Non-pigmented ciliary epithelial cell (primary cell): ENCODE measurements around the gene CISTR.
A peak's percentile ranks its signal among the peaks of the same experiment; 100 is the strongest.
"Not testable (repeated sequence)": the region's sequence is repeated elsewhere in the genome, so short reads cannot be mapped to it uniquely, and the experiment has no call there.

Experiments
- DNase-seq: peaks from one replicate; pipeline ENCODE4 v3.0.0-alpha.2; 2010; ENCODE audit warnings: low read depth

CISTR gene

DNA sequence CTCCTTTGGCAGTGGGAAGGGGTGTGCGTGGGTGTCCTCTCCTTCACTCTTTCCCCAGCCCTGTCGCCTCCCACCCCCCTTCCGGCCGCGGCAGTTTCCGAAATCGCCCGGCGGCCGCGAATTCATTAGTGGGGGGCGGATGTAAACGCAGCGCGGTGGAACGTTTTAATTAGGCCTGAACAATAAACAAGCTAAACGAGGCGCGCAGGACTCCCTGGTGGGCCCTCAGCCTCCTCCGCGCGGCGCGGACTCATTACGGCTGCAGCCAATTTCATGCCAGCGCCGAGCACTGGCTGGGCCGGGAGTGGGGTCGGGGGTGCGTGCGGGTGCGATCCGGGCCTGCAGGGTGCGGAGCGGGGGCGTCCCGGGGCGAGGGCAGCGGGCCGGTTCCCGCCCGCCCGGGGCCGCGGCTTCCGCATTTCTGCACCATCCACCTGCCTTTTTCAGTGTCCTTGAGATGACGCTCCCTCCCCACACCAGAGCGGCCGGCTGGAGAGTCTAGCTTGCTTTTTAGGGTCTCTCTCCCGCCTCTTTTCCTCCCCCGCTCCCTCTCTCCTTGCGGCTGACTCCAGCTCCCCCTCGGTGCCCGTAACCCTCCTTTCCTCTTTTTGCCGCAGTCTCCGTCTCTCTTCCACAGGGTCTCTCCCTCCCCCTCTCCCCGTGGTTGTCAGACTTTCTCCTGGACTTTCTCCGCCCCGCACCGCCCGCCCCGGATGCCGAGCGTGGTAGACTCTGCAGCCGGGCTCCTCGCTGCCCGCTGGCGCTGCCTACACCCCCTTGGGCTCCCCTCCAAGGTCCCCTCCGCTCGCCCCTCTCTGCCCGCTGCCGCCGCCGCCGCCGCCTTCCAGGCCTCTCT, at the start of gene CISTR:
TSS of gene CISTR (minus strand) at position 644 of the 856 bp plus-strand sequence.
- DNase-seq, result no peak

DNA sequence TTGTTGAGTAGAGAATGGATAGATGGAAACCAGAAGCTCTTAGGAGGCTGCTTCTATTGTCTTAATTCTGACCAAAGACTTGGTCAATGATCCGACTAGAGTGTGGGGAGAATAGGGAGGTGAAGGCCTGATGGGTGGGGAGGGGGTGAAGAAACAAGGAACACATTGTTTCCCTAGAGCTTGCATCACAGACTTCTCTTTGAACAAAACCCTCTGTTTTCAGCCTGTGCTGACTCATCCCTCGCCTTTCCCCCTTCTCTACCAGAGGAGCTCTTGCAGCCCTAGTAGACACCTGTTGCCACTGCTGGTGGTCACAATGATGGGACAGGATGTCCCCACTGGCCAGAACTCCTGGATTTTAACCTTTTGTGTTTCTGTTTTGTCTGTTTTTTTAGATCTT, 46.8 kb upstream of the CISTR start:
- no peak for DNase-seq

DNA sequence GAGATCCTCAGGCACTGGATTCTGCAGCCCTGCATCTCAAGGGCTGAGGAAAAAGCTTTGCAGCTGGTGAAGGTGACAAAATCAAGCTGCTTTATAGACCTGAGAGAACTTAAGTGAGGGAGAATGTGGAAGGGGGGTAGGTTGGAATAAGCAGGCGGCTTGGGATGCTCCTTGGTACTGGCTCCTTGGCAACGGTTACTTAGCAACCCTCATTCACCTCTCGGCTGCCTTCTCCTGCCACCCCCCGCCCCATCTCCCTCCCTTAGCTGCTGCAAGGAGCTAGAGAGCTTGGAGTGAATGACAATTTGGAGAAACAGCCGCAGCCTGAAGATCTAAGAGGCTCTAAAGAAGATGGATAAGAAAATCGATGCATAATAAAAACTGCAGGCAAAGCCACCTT, 44.1 kb upstream of the CISTR start:
- no peak for DNase-seq

DNA sequence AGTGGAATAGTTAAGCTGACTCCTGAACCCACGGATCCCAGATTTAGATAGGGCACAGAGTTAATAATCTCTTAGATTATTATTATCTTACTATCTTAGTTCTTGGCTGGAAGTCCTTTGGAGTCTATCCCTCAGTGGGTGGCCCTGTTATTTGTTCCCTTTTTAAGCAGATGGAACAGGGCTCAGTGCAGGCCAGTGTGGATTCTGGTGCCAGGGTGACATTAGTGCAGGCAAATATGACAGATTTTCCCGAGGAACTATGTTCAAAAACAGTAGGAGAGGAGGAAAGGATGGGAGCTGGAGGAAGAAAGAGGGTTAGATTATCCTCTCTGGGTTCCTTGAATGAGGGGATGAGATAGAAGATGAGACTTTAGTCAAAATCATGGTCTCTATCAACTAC, 41.4 kb upstream of the CISTR start:
- no peak for DNase-seq

DNA sequence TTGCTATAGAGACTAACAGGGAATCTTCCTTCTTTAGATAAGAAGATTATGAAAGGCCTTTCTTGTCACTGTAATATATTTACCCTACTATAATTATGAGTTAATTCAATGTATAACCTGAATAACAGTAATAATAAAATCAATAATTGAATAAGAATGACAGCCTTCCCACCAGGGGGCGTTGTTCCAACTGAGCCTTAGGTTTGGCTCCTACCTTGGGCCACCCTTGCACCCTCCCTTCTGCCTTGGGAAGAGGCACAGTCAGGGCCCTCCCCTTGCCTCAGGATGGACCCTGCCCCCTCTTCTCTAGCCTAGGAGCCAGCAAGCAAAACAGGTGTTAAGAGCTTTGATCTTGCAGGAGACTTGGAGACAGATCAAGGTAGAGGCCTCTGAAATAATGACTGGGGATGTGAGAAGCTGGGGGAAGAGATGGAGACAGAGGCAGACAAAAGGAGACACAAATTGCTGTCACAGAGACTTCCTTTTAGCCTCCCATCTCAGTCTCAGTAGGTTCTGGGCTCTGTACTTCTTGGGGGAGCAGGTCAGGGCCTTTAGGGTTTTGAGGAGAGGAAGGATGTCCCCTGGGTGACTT, 40.1 kb upstream of the CISTR start:
- no peak for DNase-seq

DNA sequence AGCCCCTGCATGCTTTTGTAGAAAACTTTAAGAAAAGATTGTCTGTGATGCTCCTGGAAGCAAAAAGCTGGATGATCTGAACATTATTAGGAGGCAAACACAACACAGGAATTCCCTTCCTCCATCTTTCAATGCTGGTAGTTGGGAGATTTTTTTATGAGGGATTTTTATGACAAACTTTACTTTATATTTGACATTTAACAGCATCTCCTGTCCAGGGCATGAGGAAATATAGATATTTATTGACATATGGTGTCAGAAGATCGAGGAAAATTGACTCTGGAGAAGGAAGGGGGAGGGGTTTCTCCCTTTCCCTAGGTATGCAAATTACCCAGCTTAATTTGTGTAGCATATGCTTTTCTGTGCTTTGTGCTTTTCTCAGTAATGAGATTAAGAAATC, 37.8 kb upstream of the CISTR start:
- DNase-seq, result no peak

DNA sequence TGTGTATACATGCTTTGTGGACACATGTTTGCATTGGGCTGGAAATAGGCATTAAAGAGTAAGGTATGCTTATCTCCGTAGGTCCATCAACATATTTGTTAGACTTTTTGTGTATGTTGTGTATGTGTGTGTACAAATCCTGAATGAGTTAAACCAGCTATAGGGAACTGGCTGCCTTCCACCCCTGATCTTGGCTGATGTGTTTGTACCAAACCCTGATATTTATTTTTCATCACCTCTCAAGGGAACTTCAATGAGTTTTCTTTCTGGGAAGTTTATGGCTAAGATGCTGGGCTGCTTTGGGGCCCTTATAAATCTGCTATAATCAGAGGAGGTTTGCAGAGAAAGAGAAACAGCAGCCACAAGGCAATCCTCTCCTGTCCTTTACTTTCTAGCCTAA, 37.1 kb upstream of the CISTR start:
- DNase-seq, result no peak

DNA sequence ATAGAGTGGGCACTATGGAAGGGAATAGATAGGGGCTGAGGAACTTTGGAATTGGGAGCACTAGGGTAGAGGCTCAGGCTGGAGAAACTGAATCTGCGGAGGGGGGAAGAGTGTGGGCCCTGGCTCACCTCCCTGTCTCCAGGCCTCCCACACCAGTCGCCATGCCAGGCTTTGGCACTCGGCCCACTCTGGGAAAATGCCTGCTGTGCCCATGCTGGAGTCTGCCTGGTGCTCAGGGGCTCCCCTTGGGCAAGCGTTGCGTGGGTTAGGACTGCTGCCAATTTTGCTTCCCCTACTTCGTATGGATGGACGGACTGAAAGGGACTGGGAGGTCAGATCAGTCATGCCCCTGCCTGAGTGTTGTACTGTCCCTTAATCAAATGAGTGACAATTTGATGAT, 34.6 kb upstream of the CISTR start:
- DNase-seq, result no peak

DNA sequence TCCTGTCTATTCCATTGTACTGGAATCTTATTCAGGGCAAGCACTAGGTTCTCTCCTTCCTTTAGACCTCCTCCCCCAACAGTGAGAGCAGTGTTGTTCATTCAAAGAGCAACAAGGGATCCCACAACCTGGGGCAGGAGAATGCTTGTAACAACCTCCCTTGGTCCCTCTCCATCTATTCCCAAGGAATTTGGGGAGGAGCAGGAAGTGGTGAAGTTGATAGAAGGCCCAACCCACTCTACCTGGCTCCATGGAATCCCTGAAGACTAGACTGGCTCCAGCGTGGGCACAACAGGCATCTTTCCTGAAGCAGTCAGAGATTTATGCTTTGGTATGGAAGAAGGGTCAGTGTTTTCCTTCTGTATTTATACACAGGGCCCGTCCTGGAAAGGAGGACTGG, 33.4 kb upstream of the CISTR start:
- no peak for DNase-seq

DNA sequence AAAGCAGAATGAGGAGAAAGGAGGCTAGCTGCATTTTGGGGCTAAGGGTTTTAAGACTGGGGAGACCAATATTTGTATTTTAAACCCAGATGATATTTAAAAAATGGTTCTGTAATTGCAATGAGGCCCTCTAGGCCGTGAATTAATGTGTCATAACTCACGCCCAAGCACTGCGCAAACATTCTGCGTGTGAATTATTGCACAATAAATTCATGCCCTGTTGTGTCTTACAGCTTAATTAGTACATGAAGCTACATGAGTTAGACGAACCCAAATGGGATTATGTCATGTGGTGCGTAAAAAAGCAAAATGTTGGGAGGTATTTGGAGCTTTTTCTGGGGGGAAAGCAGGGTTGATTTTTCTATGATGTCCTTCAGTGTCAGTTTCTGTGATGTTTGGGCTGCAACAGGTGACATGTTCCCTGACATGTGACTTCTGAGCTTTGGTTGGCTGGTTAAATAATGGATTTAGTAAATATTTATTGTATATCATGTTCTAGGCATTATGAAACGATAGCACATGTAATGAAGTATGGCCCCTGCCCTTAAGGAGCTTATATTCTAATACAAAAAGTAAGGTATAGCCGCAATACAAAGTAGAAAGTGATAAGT, 30.4 kb upstream of the CISTR start:
- DNase-seq, result no peak

DNA sequence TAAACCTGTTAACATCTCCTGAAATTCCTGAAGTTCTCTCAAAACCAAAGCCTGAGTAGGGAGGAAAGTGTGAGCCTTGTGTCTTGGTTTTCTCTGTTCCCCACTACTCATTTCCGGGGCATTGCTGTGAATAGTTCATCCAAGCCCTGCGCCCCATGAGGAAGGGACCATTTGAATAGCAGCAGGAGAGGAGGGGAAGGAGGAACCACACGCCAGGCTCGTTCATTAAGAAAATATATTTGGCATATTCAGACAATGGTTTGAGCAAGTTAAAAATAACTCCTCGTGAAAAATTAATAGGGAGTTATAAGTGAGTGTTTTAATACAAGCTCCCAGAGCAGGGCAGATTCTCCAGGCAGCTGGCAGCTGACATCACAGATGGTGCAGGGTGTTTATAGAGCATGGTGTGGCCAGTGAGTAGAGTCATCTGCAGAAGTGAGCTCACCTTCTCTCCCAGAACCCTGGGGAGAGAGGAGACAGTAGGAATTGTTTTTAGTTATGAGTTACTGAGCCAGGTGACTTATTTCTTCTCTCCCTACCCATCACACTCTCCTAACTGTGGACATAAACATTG, 29.5 kb upstream of the CISTR start:
- DNase-seq, result no peak

DNA sequence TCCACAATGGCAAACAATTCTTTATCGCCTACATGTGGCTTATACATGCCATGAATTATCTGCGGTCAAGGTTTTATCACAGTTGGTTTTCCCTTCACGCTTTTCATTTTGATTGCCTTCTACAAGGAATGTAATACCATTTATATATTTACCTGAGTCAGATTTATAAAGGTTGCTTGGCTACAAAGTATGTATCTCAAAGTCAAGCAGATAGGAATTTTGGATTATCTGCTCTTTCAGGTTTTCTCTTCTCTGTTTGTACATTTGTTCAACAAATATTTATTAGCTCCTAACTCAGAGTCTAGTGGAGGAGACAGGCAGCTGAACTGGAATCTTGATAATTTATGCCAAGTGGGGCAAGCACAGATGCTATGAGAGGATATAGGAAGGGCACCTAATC, 28.5 kb upstream of the CISTR start:
- no peak for DNase-seq

DNA sequence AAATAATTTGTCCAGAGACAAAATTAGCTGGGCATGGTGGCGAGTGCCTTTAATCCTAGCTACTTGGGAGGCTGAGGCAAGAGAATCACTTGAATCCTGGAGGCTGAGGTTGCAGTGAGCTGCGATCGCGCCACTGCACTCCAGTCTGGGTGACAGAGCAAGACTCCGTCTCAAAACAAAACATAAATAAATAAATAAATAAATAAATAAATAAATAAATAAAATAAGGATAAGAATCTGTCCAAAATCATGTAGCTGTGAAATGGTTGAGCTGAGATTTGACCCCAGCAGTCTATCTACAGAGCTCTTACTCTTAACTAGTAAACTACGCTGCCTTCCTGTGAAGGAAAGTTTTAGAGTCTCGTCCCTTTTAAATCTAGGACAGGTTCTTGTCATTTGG, 27.9 kb upstream of the CISTR start:
- not testable (repeated sequence) for DNase-seq

DNA sequence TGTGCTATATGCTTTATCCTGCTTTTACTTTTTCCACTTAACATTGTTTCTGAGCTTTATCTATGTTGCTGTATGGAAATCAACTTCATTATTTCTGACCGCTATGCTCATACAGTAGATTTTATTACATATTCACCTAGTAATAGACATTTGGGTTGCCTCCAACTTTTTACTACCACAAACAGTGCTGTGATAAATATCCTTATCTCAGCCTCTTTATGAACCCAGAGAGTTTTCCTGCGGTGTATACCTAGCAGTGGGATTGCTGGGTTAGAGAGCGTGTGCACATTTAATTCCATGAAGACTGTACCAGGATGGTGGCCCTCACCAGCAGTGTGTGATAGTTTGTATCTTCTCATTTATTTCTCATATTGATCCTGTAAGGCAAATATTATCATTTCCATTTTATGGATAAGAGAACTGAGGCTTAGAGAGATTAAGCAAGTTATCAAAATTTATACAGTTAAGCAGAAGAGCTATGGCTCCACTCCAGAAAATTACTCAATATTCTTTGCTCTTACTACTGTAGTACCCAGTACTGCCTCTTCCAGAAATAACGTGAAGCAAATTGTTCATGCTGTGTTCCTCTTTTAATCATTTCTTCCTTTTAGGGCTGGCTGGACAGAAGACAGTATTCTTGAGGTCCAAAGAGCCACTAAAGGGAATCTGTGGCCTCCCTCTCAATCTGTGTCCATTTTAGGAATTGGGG, 26.3 kb upstream of the CISTR start:
- no peak for DNase-seq

DNA sequence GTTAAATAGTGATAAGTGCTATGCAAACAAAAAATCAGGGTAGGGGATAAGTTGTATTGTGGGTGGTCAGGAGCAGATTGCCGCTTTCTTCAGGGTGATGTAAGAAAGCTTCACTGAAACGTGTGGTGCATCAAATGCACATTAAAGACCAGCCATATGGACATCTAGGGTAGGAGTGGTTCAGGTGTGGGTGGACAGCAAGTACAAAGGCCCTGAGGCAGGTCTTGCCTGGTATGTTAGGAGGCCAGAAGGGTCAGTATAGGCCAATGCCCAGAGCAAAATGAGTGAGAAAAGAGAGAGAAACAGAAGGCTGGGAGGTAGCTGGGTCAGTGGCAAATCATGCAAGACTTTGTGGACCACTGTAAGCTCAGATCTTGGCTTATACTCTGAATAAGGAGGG, 25.6 kb upstream of the CISTR start:
- no peak for DNase-seq

DNA sequence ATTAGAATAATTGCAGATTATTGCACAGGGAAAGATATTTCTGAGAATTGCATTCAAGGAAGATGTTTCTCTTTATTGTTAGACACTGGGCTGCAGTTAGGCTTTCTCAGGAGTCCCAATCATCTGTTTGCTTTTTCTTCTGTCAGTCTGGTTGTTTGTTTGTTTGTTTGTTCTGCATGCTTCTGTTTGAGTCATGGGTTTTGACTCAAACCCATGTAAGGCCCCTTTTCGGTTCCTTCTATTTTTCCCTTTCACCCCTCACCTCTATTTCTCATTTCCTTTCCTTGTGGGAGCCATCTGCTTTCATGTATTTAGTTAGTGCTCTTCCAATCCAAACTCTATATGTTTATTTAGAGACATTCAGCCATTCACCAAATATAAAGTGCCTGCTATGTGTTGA, 25.1 kb upstream of the CISTR start:
- DNase-seq, result no peak

DNA sequence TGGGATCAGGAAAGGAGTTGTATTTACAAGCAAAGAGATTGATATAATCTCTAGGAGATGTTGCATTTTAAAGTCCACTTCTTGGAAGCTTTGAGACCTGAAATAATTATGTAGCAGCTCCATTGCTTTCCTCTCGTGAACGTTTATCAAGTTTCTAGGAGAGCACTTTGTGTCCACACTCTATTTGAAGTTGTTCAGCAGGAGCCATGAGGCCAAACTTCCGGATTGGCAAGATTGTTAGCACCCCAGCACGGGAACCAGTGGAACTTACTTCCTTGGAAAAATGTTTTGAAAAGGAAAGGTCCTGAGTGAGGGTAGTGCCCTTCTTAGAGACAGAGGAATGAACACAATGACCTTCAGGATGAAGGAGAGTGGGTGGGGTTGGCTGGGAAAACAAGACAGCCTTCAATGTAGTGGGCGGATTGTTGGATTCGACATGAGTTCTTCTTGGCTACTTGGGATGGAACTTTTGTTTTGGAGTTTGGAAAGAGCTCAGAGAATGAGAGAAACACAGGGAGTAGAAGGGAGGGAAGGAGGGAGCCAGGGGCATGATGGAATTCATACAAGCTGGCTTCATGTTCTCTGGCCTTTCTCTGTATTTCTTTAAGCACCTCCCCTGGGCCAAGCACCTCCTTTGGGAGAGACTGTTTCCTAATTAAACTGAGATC, 23.8 kb upstream of the CISTR start:
- DNase-seq, result no peak

DNA sequence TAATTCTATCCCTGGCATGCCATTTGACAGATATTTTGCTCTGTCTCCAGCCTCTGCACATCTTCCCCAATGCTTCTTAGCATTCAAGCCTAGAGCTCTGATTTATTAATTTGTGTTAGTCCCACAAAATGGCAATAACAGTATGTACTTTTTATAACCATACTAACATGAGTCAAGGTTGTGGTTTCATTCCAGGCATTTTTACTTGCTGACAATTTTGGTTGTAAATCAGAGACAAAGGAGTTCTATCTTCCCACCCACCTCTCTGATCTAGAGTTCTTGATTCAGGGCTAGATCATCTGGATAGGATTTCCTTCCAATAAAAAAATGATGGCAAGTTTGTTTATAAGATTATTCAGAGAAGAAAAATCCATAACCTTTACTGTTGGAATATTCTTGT, 18.5 kb upstream of the CISTR start:
- peak; percentile 89 for DNase-seq

DNA sequence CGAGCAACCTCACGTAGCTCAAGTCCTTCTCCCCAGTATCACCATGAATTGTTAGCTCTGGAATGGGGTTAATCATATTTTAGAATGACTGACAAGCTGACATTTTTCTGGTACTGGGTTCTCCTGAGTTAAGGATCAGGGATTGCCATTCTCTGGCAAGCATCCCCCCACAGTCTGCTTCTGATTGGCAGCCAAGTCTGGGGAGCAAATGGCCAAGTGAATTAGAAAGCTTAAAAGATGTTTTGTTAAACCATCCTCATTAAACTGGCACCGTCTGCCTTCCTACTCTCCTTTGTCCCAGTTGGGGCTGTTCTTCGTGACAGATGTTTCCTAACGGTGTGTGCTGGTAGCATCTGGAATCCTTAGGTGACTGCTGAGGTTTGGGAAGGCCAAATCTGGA, 17.2 kb upstream of the CISTR start:
- DNase-seq, result no peak

DNA sequence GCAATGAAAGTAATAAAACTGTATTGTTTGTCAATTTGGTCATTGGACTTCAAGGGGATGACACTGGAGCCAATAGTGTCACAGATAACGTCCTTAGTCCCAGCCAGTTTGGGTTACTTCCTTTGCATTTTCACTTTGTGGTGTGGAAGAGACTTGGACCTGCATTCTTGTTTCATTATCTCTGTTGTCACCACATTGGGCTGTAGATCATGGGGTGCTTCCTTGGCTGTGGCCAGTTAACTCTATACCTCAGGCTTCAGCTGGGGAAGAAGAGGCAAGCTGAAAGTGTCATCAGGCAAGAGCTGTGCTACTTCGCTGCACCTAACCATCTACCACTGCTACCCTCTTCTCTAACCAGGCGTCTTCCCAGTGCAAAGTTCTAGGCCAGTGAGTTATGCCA, 15.1 kb upstream of the CISTR start:
- no peak for DNase-seq

DNA sequence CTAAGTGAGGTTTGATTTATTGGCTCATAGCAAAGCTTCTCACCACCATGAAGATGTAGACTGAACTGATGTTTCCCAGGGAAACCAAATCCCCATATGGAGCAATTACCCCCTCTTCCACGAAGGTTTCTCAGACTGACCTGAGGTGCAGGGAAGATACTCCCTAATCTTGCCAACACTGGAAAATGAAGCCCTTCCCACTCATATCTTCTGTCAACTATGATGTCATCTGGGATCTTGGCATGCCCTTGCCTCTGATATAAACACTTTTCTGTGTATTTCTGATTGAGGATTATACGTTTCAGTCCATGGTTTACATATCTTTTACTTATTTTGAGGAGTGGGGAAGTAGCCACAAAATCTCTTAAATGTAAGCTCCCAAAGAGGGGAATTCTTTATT, 14.1 kb upstream of the CISTR start:
- DNase-seq, result no peak

DNA sequence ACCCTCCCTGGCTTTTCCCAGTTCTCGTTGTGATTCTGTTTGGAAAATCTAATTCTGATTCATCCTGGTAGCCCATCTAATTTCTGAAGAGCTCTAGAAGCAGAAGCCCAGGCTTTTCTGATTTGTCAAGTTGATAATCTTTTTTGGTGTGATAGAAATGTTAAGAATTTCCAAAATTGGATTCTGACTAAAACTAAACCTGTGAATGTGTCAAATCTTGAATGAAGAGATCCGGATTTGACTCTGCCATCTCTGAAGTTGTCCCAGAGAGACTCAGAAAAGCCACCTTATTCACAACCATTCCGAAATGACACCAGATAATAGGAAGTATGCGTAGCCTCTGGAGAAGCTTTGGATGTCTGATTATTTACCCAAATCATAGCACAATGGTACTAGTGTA, 12.8 kb upstream of the CISTR start:
- no peak for DNase-seq
